Gastrocnemius medialis (tissue), 4 donors: ENCODE results near the gene ZDHHC22. TPM values are rescaled to one million over a fixed set of nuclear protein-coding genes. Genes with fewer than 3 reads are reported as not detected.

ENCODE experiments used
- ATAC-seq, 2 donors: fragments of 150-250 bp; one replicate each; pipeline ENCODE4 v1.9.1; 2016
- DNase-seq, 2 donors: peaks; one replicate each; pipeline ENCODE4 v3.0.0-alpha.2; 2019
- H3K27ac ChIP-seq, 4 donors: fragments of 200-600 bp; sonication (generic); 1 replicate in 1 of 4; 2 replicates in 3 of 4; pipeline ENCODE4 v1.5.1; 2016 to 2018; ENCODE audit warnings: mild to moderate bottlenecking in 2 of 4, moderate library complexity in 1 of 4
- H3K27me3 ChIP-seq, 3 donors: fragments of 200-600 bp; sonication (generic) in 2 of 3; 1 replicate in 1 of 3; 2 replicates in 2 of 3; pipeline versions ENCODE4 v1.5.1 to v1.6.0; 2016 to 2019; ENCODE audit warnings: mild to moderate bottlenecking in 1 of 3, moderate library complexity in 1 of 3
- H3K36me3 ChIP-seq, 2 donors: fragments of 200-600 bp; sonication (generic) in 1 of 2; one replicate each; pipeline ENCODE4 v1.5.1; 2017 to 2018
- H3K4me1 ChIP-seq, 2 donors: fragments of 200-600 bp; sonication (generic) in 1 of 2; one replicate each; pipeline ENCODE4 v1.5.1; 2016 to 2017; ENCODE audit warnings: mild to moderate bottlenecking in 2 of 2
- H3K4me3 ChIP-seq, 4 donors: fragments of 200-600 bp; sonication (generic) in 3 of 4; 1 replicate in 1 of 4; 2 replicates in 3 of 4; pipeline ENCODE4 v1.5.1; 2016 to 2019; ENCODE audit warnings: mild to moderate bottlenecking in 2 of 4
- H3K9me3 ChIP-seq, 3 donors: fragments of 200-600 bp; sonication (generic) in 2 of 3; 1 replicate in 1 of 3; 2 replicates in 2 of 3; pipeline ENCODE4 v1.5.1; 2016 to 2019
- POLR2A ChIP-seq, 2 donors: fragments of 450-650 bp; IDR thresholded peaks; one replicate each; pipeline ENCODE4 v1.6.1; 2017; ENCODE audit warnings: antibody characterized with exemption in 2 of 2, mild to moderate bottlenecking in 2 of 2, moderate library complexity in 2 of 2
- in situ Hi-C, 4 donors: fragments of 200-750 bp; cut with MboI; loops; one replicate each; pipeline versions ENCODE4 v1.15.0 to v1.8.0; 2017; ENCODE audit warnings: low sequenced_read_pairs in 4 of 4
- intact Hi-C: fragments of 100-400 bp; cut with DNase I; formaldehyde crosslinking; loops from one replicate; pipeline ENCODE4 v1.15.1; 2023; ENCODE audit warnings: low total_unique reads
- total RNA-seq, 4 donors: library from RNA; depleted of rRNA; stranded (reverse); fragments of >200 nt; gene quantifications; one replicate each; pipeline versions ENCODE4 v1.1.0 to v1.2.3, GENCODE V29; 2016
- TF ChIP-seq, protein P1 (sequence below), 5 experiments: fragments of 450-650 bp in 3 of 5; fragments of 200-600 bp in 2 of 5; sonication (generic) in 2 of 5; IDR thresholded peaks in 4 of 5; conservative IDR thresholded peaks in 1 of 5; 1 replicate in 4 of 5; 2 replicates in 1 of 5; pipeline ENCODE4 v1.5.1; 2016 to 2019; ENCODE audit warnings: antibody characterized with exemption in 5 of 5, mild to moderate bottlenecking in 3 of 5, moderate library complexity in 3 of 5

ZDHHC22 gene
- total RNA-seq, 4 donors from 2014 or later = not detected

DNA sequence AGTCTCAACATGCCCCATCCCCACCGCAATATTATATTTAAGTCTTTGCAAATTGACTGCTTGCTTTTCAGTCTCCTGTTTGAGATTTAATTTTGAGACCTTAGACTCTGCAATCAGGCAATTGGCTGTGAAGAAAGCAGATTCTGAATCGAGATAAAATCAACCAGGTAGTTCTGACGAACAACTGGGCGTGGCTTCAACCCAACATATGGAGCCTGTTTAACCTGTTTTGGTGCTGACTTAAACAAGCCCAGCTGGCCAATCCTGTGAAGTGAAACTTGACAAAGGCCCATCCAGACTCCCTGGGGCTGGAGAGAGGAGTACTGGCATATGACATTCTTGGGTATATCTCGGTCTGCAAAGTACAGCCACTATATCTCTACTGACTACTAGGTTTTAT is 53.4 kb downstream of the ZDHHC22 start:
- H3K9me3 ChIP-seq = peaks cover 0 to 8% (median 0%) of the 10 kb centered on the region in 3 donors
- in situ Hi-C loops (loop anchor here in 1 of 4 donors (25.0 kb wide), 1 partner anchor 376 kb away; no protein-coding TSS in a partner anchor), intact Hi-C loops (no loop called here)
- no peak overlapping the region for H3K27ac ChIP-seq
- DNase-seq (no peak), ATAC-seq (no peak)
- no peaks in the 10 kb centered on the region for H3K27me3 ChIP-seq
- H3K36me3 ChIP-seq = no peaks in the 10 kb centered on the region
- H3K4me3 ChIP-seq = no peak overlapping the region
- H3K4me1 ChIP-seq = no peaks in the 10 kb centered on the region
- TF ChIP-seq, protein P1, sequence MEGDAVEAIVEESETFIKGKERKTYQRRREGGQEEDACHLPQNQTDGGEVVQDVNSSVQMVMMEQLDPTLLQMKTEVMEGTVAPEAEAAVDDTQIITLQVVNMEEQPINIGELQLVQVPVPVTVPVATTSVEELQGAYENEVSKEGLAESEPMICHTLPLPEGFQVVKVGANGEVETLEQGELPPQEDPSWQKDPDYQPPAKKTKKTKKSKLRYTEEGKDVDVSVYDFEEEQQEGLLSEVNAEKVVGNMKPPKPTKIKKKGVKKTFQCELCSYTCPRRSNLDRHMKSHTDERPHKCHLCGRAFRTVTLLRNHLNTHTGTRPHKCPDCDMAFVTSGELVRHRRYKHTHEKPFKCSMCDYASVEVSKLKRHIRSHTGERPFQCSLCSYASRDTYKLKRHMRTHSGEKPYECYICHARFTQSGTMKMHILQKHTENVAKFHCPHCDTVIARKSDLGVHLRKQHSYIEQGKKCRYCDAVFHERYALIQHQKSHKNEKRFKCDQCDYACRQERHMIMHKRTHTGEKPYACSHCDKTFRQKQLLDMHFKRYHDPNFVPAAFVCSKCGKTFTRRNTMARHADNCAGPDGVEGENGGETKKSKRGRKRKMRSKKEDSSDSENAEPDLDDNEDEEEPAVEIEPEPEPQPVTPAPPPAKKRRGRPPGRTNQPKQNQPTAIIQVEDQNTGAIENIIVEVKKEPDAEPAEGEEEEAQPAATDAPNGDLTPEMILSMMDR (IDR thresholded peaks at IDR 0.05 in 4 of 5, conservative IDR thresholded peaks at IDR 0.05 in 1 of 5) = no peak
- no peak for TF ChIP-seq POLR2A (IDR thresholded peaks at IDR 0.05)

DNA sequence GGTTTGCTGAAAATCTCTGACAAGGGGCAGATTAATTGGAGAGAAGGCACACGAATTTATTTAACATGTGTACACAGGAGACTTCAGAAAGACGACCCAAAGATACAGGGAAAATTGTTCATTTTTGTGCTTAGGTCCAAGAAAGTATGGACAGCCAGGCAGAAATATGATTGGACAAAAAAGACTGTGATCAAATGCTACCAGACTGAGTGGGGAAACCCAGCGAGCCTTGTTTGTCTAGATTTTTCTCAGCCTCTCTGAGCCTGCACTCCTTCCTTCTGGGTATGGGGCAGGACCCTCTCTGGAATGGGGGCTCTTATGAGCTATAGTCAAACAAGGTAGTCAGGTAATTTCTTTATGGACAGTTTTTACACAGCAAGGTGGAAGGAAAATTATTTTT is 54.0 kb downstream of the ZDHHC22 start:
- in situ Hi-C loops (loop anchor here in 1 of 4 donors (25.0 kb wide), 1 partner anchor 375 kb away; no protein-coding TSS in a partner anchor), intact Hi-C loops (no loop called here)
- H3K4me1 ChIP-seq = no peaks in the 10 kb centered on the region
- H3K27ac ChIP-seq = no peak overlapping the region
- peaks cover 0 to 8% (median 0%) of the 10 kb centered on the region in 3 donors for H3K9me3 ChIP-seq
- no peaks in the 10 kb centered on the region for H3K36me3 ChIP-seq
- no peak for ATAC-seq
- no peak overlapping the region for H3K4me3 ChIP-seq
- H3K27me3 ChIP-seq = no peaks in the 10 kb centered on the region
- DNase-seq = no peak
- TF ChIP-seq, protein P1 (IDR thresholded peaks at IDR 0.05 in 4 of 5, conservative IDR thresholded peaks at IDR 0.05 in 1 of 5) = no peak
- no peak for TF ChIP-seq POLR2A (IDR thresholded peaks at IDR 0.05)

DNA sequence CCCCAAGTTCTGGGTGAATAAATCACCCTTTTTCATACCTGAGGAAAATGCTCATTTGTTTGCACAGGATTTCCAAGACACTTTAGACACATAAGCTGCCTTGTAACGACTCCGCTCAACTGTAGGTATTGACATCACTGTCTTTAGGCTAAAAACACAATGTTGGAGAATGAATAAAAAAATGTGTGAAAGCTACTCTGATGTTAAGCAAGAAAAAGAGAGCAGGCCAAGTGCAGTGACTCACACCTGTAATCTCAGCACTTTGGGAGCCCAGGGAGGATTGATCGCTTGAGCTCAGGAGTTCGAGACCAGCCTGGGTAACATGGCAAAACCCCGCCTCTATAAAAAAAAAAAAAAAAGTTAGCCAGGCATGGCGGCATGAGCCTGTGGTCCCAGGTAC is 54.6 kb downstream of the ZDHHC22 start:
- Histone ChIP-seq H3K36me3 (no peaks in the 10 kb centered on the region), H3K4me3 (no peak overlapping the region), H3K27me3 (no peaks in the 10 kb centered on the region), H3K27ac (no peak overlapping the region), H3K4me1 (no peaks in the 10 kb centered on the region), H3K9me3 (peaks cover 0 to 8% (median 0%) of the 10 kb centered on the region in 3 donors)
- intact Hi-C loops = no loop called here
- ATAC-seq = no peak
- no peak for TF ChIP-seq POLR2A (IDR thresholded peaks at IDR 0.05)
- DNase-seq = no peak
- in situ Hi-C loops = loop anchor here in 1 of 4 donors (25.0 kb wide), 1 partner anchor 375 kb away; no protein-coding TSS in a partner anchor

DNA sequence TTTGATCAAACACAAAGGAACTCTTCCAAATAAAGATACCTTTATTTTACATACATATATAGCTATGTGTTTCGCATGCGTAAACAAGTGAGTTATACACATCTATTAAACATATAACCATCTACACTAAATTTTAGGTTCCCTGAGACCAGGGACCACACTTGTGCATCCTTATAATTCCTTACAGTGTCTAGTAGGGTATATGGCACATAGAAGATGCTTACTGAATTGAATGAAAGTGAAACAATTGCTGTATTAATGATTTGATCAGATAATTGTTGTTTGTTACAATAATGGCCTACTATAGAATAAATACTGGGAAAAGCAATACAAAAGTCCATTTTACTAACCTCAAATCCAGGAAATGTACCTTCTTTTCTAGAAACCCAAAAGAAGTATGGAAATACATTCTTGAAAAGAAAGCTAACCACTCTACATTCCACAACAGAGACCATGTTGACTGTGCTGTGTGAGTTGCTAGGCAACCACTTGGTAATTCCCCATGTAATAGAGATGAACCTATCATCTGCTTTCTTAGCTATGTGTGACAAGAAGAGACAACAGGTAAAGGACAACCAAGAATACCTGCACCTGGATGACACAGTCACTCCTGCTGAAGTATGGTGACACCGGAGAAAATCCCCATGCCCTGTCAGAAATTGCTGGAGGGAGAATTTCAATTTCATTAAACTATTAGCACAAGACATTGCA is 55.4 kb downstream of the ZDHHC22 start:
- H3K36me3 ChIP-seq = no peaks in the 10 kb centered on the region
- no peak overlapping the region for H3K27ac ChIP-seq
- in situ Hi-C loops (loop anchor here in 1 of 4 donors (25.0 kb wide), 1 partner anchor 374 kb away; no protein-coding TSS in a partner anchor), intact Hi-C loops (no loop called here)
- no peak overlapping the region for H3K4me3 ChIP-seq
- H3K9me3 ChIP-seq = peaks cover 0 to 1% (median 0%) of the 10 kb centered on the region in 3 donors
- no peaks in the 10 kb centered on the region for H3K27me3 ChIP-seq
- no peak for ATAC-seq
- no peaks in the 10 kb centered on the region for H3K4me1 ChIP-seq
- DNase-seq = no peak
- no peak for TF ChIP-seq POLR2A (IDR thresholded peaks at IDR 0.05)
- TF ChIP-seq, protein P1 (IDR thresholded peaks at IDR 0.05 in 4 of 5, conservative IDR thresholded peaks at IDR 0.05 in 1 of 5) = no peak

DNA sequence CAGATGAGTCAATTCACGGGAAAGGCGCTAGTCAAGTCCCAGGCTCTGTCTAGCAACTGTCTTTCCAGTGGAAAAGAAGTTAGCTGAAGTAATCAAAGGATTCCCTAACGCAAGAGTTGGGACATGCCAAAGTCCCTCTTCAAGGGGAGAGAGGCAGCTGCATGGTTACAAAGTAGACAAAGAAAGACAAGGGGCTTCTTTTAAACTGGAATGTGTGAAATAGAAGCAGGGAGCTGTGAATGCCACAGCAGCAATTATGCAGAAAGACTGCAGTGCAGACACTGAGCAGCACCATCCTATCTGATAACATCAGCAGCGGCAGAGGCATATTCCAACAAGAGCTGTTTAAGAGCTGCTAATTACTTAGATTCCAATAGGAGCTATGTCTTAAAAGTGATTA is 56.1 kb downstream of the ZDHHC22 start:
- Histone ChIP-seq H3K36me3 (no peaks in the 10 kb centered on the region), H3K4me1 (no peaks in the 10 kb centered on the region), H3K27me3 (no peaks in the 10 kb centered on the region), H3K4me3 (no peak overlapping the region), H3K9me3 (no peaks in the 10 kb centered on the region), H3K27ac (peak overlapping the region in 1 of 4 donors; percentile 0)
- in situ Hi-C loops = loop anchor here in 1 of 4 donors (25.0 kb wide), 1 partner anchor 373 kb away; no protein-coding TSS in a partner anchor
- ATAC-seq = no peak
- TF ChIP-seq POLR2A (IDR thresholded peaks at IDR 0.05) = no peak
- TF ChIP-seq, protein P1 (IDR thresholded peaks at IDR 0.05 in 4 of 5, conservative IDR thresholded peaks at IDR 0.05 in 1 of 5) = no peak
- no peak for DNase-seq
- intact Hi-C loops = no loop called here
